ENCODE data around the gene PDE4D. TPM values are rescaled to one million over a fixed set of nuclear protein-coding genes. Genes with fewer than 3 reads are reported as not detected.

The PDE4D gene
- total RNA-seq, 5 donors from 2014 or later (not counting 1 experiment from before 2014, with no cell fraction given), result 45.1 to 136 (median 64.9) TPM

DNA sequence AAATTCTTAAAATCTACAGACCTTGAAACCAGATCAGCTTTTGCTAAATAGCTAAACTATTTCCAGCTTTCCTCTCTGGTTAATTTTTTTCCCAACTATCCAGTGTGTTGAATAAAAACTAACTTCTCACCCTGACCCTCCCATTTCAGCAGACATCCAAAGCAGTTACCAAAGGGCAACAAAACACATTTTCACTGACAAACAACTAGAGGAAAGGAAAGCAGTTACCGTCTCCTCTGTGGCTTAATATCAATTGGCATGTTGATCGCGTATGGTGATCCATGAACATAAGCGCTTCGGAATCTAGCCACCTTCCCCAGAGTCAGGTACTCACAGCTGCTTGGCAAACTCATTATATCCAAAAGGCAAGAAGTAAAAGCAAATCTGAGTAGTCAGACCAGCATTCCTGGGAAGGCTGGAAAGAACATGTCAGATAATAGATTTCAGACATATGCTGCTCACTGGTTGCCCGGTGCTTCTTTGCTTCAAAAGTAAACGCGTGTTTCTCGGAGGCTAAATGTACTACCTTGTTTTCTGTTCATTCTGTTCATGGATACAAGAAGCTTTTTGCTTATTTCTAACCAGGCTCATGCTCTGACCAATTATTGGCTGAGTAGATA lies 463.4 kb downstream of the PDE4D start:
- no peaks in the 10 kb centered on the region for H3K27me3 ChIP-seq (replicated peaks in 1 of 2; ENCODE audit: control insufficient read depth in 2 of 2, extremely low read depth in 1 of 2, insufficient read depth in 2 of 2, low read length in 1 of 2)
- Mint-ChIP-seq H3K4me3 (no peak overlapping the region), H3K36me3 (no peaks in the 10 kb centered on the region), H3K9me3 (no peaks in the 10 kb centered on the region), H3K27ac (no peak overlapping the region), H3K27me3 (peaks cover 3 to 4% of the 10 kb centered on the region in 2 donors), H3K4me1 (no peaks in the 10 kb centered on the region)
- no peak for ATAC-seq (replicated peaks in 1 of 4)
- no peaks in the 10 kb centered on the region for H3K9me3 ChIP-seq
- H3K4me1 ChIP-seq (ENCODE audit: control insufficient read depth in 1 of 2, extremely low read depth in 1 of 2, insufficient read depth in 2 of 2, low read length in 2 of 2), result no peaks in the 10 kb centered on the region
- 100% methylated on average over 2 of the region's 9 CpGs for WGBS (ENCODE audit: insufficient coverage)
- no peak overlapping the region for H3K4me3 ChIP-seq (ENCODE audit: control insufficient read depth in 1 of 2, extremely low read depth in 1 of 2, low read length in 1 of 2)
- DNase-seq, result no peak
- H3K27ac ChIP-seq (ENCODE audit: low read length), result no peak overlapping the region
- ChIA-PET CTCF (no interaction called here), POLR2A (no interaction called here)
- H3K36me3 ChIP-seq (ENCODE audit: control insufficient read depth in 2 of 2, extremely low read depth in 1 of 2, insufficient read depth in 1 of 2, low read length in 1 of 2), result no peaks in the 10 kb centered on the region

DNA sequence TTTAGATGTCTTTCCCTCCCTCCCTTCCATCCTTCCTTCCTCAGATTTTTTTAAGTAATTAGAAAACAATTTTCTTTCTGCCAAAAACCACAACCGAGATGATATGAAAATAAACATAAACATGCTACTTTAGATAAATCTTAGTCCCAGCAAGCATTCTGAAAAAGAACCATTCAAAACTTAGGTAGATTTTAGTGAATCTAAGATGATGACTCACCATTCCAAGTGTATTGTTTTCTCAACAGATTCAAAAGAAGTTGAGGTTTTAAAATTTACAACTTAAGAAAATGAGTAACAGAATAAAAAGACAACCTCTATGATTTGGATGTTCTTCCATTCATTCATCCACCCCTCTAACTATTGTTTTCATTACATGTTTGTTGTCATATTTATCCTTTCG lies 465.1 kb downstream of the PDE4D start:
- Histone ChIP-seq H3K9me3 (no peaks in the 10 kb centered on the region), H3K36me3 (ENCODE audit: control insufficient read depth in 2 of 2, extremely low read depth in 1 of 2, insufficient read depth in 1 of 2, low read length in 1 of 2) (no peaks in the 10 kb centered on the region), H3K4me1 (ENCODE audit: control insufficient read depth in 1 of 2, extremely low read depth in 1 of 2, insufficient read depth in 2 of 2, low read length in 2 of 2) (no peaks in the 10 kb centered on the region), H3K27me3 (replicated peaks in 1 of 2; ENCODE audit: control insufficient read depth in 2 of 2, extremely low read depth in 1 of 2, insufficient read depth in 2 of 2, low read length in 1 of 2) (no peaks in the 10 kb centered on the region), H3K27ac (ENCODE audit: low read length) (no peak overlapping the region), H3K4me3 (ENCODE audit: control insufficient read depth in 1 of 2, extremely low read depth in 1 of 2, low read length in 1 of 2) (no peak overlapping the region)
- ChIA-PET POLR2A (no interaction called here), CTCF (interaction anchor here in 1 of 2 donors (0.6 kb wide), 1 partner anchor 235 kb away, joined by 3 read pairs; no protein-coding TSS in a partner anchor)
- Mint-ChIP-seq H3K27me3 (no peaks in the 10 kb centered on the region), H3K9me3 (no peaks in the 10 kb centered on the region), H3K27ac (no peak overlapping the region), H3K4me1 (no peaks in the 10 kb centered on the region), H3K36me3 (no peaks in the 10 kb centered on the region), H3K4me3 (no peak overlapping the region)
- DNase-seq (no peak), ATAC-seq (replicated peaks in 1 of 4) (no peak)
- no CpG with 5 or more reads among the region's 2 CpGs for WGBS (ENCODE audit: insufficient coverage)

DNA sequence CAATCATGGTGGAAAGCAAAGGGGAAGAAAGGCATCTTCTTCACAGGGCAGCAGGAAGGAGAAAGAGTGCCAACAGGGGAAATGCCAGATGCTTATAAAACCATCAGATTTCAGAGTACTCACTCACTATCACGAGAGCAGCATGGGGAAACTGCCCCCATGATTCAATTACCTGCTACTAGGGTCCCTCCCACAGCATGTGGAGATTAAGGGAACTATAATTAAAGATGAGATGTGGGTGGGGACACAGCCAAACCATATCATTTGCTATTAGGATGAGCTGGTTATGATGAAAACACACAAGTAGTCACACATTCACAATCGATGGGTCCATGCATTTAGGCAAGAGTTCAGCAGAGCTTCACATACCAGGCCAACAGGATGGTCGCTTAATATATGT lies 469.0 kb downstream of the PDE4D start:
- CTCF ChIA-PET, result no interaction called here
- Mint-ChIP-seq H3K9me3 (no peaks in the 10 kb centered on the region), H3K4me3 (no peak overlapping the region), H3K27ac (no peak overlapping the region), H3K4me1 (no peaks in the 10 kb centered on the region), H3K27me3 (peaks cover 0 to 3% of the 10 kb centered on the region in 2 donors), H3K36me3 (no peaks in the 10 kb centered on the region)
- H3K9me3 ChIP-seq, result no peaks in the 10 kb centered on the region
- ATAC-seq (replicated peaks in 1 of 4) (no peak), DNase-seq (no peak)
- H3K27me3 ChIP-seq (replicated peaks in 1 of 2; ENCODE audit: control insufficient read depth in 2 of 2, extremely low read depth in 1 of 2, insufficient read depth in 2 of 2, low read length in 1 of 2), result no peaks in the 10 kb centered on the region
- H3K36me3 ChIP-seq (ENCODE audit: control insufficient read depth in 2 of 2, extremely low read depth in 1 of 2, insufficient read depth in 1 of 2, low read length in 1 of 2), result no peaks in the 10 kb centered on the region
- no peaks in the 10 kb centered on the region for H3K4me1 ChIP-seq (ENCODE audit: control insufficient read depth in 1 of 2, extremely low read depth in 1 of 2, insufficient read depth in 2 of 2, low read length in 2 of 2)
- POLR2A ChIA-PET, result no interaction called here
- no peak overlapping the region for H3K27ac ChIP-seq (ENCODE audit: low read length)
- no peak overlapping the region for H3K4me3 ChIP-seq (ENCODE audit: control insufficient read depth in 1 of 2, extremely low read depth in 1 of 2, low read length in 1 of 2)
- WGBS (ENCODE audit: insufficient coverage), result no CpG with 5 or more reads among the region's 3 CpGs

DNA sequence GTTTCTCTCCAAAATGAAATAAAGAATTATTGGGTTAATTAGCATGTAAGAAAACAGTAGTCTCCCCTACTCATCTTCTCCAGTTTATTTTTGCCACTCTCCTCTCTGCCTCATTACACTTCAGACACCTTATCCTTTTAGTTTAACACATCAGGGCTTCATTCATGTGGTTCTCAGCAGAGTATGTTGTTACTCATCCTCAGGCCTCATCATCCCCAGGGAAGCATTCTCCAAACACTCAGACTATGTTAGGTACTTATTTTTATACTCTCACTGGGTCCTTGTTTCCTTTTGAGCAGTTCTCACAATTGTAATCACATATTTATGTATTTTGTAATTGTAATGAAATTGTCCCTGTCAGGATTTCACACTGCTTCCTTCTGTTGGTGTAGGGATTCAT lies 470.5 kb downstream of the PDE4D start:
- H3K36me3 ChIP-seq (ENCODE audit: control insufficient read depth in 2 of 2, extremely low read depth in 1 of 2, insufficient read depth in 1 of 2, low read length in 1 of 2), result no peaks in the 10 kb centered on the region
- H3K4me3 ChIP-seq (ENCODE audit: control insufficient read depth in 1 of 2, extremely low read depth in 1 of 2, low read length in 1 of 2), result no peak overlapping the region
- ChIA-PET POLR2A (no interaction called here), CTCF (no interaction called here)
- no peaks in the 10 kb centered on the region for H3K4me1 ChIP-seq (ENCODE audit: control insufficient read depth in 1 of 2, extremely low read depth in 1 of 2, insufficient read depth in 2 of 2, low read length in 2 of 2)
- Mint-ChIP-seq H3K9me3 (no peaks in the 10 kb centered on the region), H3K4me3 (no peak overlapping the region), H3K36me3 (no peaks in the 10 kb centered on the region), H3K27ac (no peak overlapping the region), H3K27me3 (peaks cover 0 to 3% of the 10 kb centered on the region in 2 donors), H3K4me1 (no peaks in the 10 kb centered on the region)
- DNase-seq (no peak), ATAC-seq (replicated peaks in 1 of 4) (no peak)
- no peak overlapping the region for H3K27ac ChIP-seq (ENCODE audit: low read length)
- no peaks in the 10 kb centered on the region for H3K9me3 ChIP-seq
- H3K27me3 ChIP-seq (replicated peaks in 1 of 2; ENCODE audit: control insufficient read depth in 2 of 2, extremely low read depth in 1 of 2, insufficient read depth in 2 of 2, low read length in 1 of 2), result no peaks in the 10 kb centered on the region

DNA sequence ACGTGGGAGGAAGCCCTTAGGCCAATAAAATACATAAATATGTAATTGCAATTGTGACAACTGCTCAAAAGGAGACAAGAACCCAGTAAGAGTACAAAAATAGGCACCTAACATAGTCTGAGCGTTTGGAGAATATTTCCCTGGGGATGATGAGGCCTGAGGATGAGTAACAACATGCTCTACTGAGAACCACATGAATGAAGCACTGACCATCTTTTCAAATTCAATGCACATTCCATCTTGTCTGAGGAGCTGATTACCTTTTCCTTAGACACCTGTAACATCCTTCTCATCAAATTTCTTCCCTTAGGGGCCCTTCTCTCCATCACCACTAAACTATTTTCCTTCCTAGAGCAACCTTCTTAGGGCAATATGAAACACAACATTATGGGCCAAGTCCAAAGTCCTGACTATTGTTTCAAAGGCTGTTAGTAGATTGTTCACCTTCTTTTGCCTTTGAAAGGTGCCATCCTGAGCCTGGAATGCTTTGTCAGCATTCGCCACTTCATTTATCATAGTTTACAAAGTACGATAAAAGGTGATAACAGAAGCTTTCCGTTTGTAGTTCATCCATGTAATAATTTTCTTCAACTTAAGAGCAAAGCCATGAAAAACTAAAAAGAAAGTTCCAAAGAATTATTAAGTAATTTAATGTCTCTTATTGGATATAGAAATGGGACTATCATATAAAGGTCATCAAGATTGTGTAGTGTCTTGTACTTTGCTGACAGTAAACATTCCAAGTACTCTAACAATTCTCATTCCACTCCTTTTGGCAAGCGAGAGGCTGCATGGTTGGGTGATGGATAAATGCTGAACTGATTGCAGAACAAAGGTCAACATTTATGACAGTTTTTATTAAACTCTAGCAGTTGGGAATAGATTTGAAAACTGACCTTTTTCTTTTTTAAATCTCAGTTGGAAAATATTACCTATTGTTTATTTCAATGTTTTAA lies 471.3 kb downstream of the PDE4D start:
- no peak overlapping the region for H3K4me3 Mint-ChIP-seq
- Histone ChIP-seq H3K27me3 (replicated peaks in 1 of 2; ENCODE audit: control insufficient read depth in 2 of 2, extremely low read depth in 1 of 2, insufficient read depth in 2 of 2, low read length in 1 of 2) (no peaks in the 10 kb centered on the region), H3K36me3 (ENCODE audit: control insufficient read depth in 2 of 2, extremely low read depth in 1 of 2, insufficient read depth in 1 of 2, low read length in 1 of 2) (no peaks in the 10 kb centered on the region), H3K4me3 (ENCODE audit: control insufficient read depth in 1 of 2, extremely low read depth in 1 of 2, low read length in 1 of 2) (no peak overlapping the region), H3K27ac (ENCODE audit: low read length) (no peak overlapping the region), H3K4me1 (ENCODE audit: control insufficient read depth in 1 of 2, extremely low read depth in 1 of 2, insufficient read depth in 2 of 2, low read length in 2 of 2) (no peaks in the 10 kb centered on the region), H3K9me3 (no peaks in the 10 kb centered on the region)
- WGBS (ENCODE audit: insufficient coverage), result no CpG with 5 or more reads among the region's 6 CpGs
- ATAC-seq (replicated peaks in 1 of 4) (no peak), DNase-seq (no peak)
- H3K4me1 Mint-ChIP-seq, result no peaks in the 10 kb centered on the region
- H3K27me3 Mint-ChIP-seq, result peaks cover 0 to 3% of the 10 kb centered on the region in 2 donors
- CTCF ChIA-PET, result no interaction called here
- no peaks in the 10 kb centered on the region for H3K9me3 Mint-ChIP-seq
- H3K27ac Mint-ChIP-seq, result no peak overlapping the region
- H3K36me3 Mint-ChIP-seq, result no peaks in the 10 kb centered on the region
- POLR2A ChIA-PET, result no interaction called here

DNA sequence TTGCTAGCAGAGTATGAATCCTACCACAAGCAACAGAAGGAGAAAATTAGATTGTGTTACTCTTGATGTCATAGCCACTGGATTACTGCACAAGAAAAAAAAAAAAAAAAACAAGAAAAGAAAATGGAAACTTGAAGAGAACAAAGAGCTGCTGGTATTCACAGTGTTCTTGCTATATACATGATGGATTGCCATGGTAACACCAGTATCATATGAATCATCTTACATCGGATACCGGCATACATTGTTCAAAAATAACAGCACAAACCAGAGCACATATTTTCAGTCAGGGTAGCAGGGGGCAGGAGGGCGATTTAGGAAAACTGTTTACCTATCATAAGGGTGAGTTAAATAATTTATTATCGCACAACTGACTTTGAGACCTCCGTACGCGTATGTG lies 472.9 kb downstream of the PDE4D start:
- H3K4me3 Mint-ChIP-seq, result no peak overlapping the region
- WGBS (ENCODE audit: insufficient coverage), result no CpG with 5 or more reads among the region's 7 CpGs
- no peaks in the 10 kb centered on the region for H3K9me3 Mint-ChIP-seq
- Histone ChIP-seq H3K27me3 (replicated peaks in 1 of 2; ENCODE audit: control insufficient read depth in 2 of 2, extremely low read depth in 1 of 2, insufficient read depth in 2 of 2, low read length in 1 of 2) (no peaks in the 10 kb centered on the region), H3K4me3 (ENCODE audit: control insufficient read depth in 1 of 2, extremely low read depth in 1 of 2, low read length in 1 of 2) (no peak overlapping the region), H3K36me3 (ENCODE audit: control insufficient read depth in 2 of 2, extremely low read depth in 1 of 2, insufficient read depth in 1 of 2, low read length in 1 of 2) (no peaks in the 10 kb centered on the region), H3K9me3 (no peaks in the 10 kb centered on the region), H3K27ac (ENCODE audit: low read length) (no peak overlapping the region), H3K4me1 (ENCODE audit: control insufficient read depth in 1 of 2, extremely low read depth in 1 of 2, insufficient read depth in 2 of 2, low read length in 2 of 2) (no peaks in the 10 kb centered on the region)
- H3K4me1 Mint-ChIP-seq, result no peaks in the 10 kb centered on the region
- CTCF ChIA-PET, result interaction anchor here in 1 of 2 donors (0.6 kb wide), 2 partner anchors 385 to 548 kb away, joined by 3 to 6 read pairs; no protein-coding TSS in a partner anchor
- DNase-seq (no peak), ATAC-seq (replicated peaks in 1 of 4) (no peak)
- POLR2A ChIA-PET, result no interaction called here
- H3K27ac Mint-ChIP-seq, result no peak overlapping the region
- no peaks in the 10 kb centered on the region for H3K36me3 Mint-ChIP-seq
- H3K27me3 Mint-ChIP-seq, result peaks cover 0 to 3% of the 10 kb centered on the region in 2 donors
